MM.1S (cell line): Measurements from ENCODE around the gene TYW5.

Source experiments
- DNase-seq: peaks from one replicate; pipeline ENCODE4 v3.0.0-alpha.2; 2015
- H2AFZ ChIP-seq: fragments of 300-600 bp; sonication (generic); 2 replicates; pipeline ENCODE4 v1.6.0; 2016; ENCODE audit warnings: antibody characterized with exemption, low read length
- H3F3A ChIP-seq: fragments of 300-600 bp; sonication (generic); 2 replicates; pipeline ENCODE4 v1.6.1; 2016; ENCODE audit warnings: mild to moderate bottlenecking, antibody characterized with exemption, low read length, moderate library complexity, mixed read lengths; ENCODE audit not compliant: insufficient read depth
- H3K27ac ChIP-seq: fragments of 300-600 bp; sonication (generic); 2 replicates; pipeline ENCODE4 v1.5.1; 2016; ENCODE audit warnings: mild to moderate bottlenecking, low read length
- H3K27me3 ChIP-seq: fragments of 300-600 bp; sonication (generic); replicated peaks from 2 replicates; pipeline ENCODE4 v1.6.0; 2016; ENCODE audit warnings: low read length; ENCODE audit not compliant: insufficient read depth
- H3K36me3 ChIP-seq: fragments of 300-600 bp; sonication (generic); replicated peaks from 2 replicates; pipeline ENCODE4 v1.6.1; 2016; ENCODE audit warnings: mild to moderate bottlenecking, low read length, mixed read lengths; ENCODE audit not compliant: insufficient read depth
- H3K4me1 ChIP-seq: fragments of 300-600 bp; sonication (generic); 2 replicates; pipeline ENCODE4 v1.6.1; 2016; ENCODE audit warnings: low read length, mixed read lengths
- H3K4me2 ChIP-seq: fragments of 300-600 bp; sonication (generic); 2 replicates; pipeline ENCODE4 v1.6.0; 2016; ENCODE audit warnings: low read depth, low read length
- H3K4me3 ChIP-seq: fragments of 300-600 bp; sonication (generic); 2 replicates; pipeline ENCODE4 v1.5.1; 2016; ENCODE audit warnings: low read length, mixed read lengths
- H3K79me2 ChIP-seq: fragments of 300-600 bp; sonication (generic); 2 replicates; pipeline ENCODE4 v1.6.1; 2016; ENCODE audit warnings: mixed run types, low read length, mixed read lengths
- H3K9ac ChIP-seq: fragments of 300-600 bp; sonication (generic); 2 replicates; pipeline ENCODE4 v1.6.1; 2016; ENCODE audit warnings: low read length, mixed read lengths
- H3K9me2 ChIP-seq: fragments of 300-600 bp; sonication (generic); replicated peaks from 2 replicates; pipeline ENCODE4 v1.6.1; 2016; ENCODE audit warnings: mild to moderate bottlenecking, low read length, mixed read lengths; ENCODE audit not compliant: insufficient read depth
- H3K9me3 ChIP-seq: fragments of 300-600 bp; sonication (generic); replicated peaks from 2 replicates; pipeline ENCODE4 v1.6.1; 2016; ENCODE audit warnings: mild to moderate bottlenecking, low read length, mixed read lengths; ENCODE audit not compliant: insufficient read depth
- H4K20me1 ChIP-seq: fragments of 300-600 bp; sonication (generic); 2 replicates; pipeline ENCODE4 v1.6.1; 2016; ENCODE audit warnings: mild to moderate bottlenecking, low read length, moderate library complexity, mixed read lengths; ENCODE audit not compliant: insufficient read depth
- CTCF ChIP-seq: fragments of 300-600 bp; sonication (generic); IDR thresholded peaks from 2 replicates; pipeline ENCODE4 v1.5.1; 2016; ENCODE audit warnings: antibody characterized with exemption, low read length, mixed read lengths
- EZH2 ChIP-seq: fragments of 300-600 bp; sonication (generic); optimal IDR thresholded peaks from 2 replicates; pipeline ENCODE3; 2017; ENCODE audit warnings: low read depth, mild to moderate bottlenecking, antibody characterized with exemption, low read length, mixed read lengths
- EZH2phosphoT487 ChIP-seq: fragments of 300-600 bp; sonication (generic); IDR thresholded peaks from 2 replicates; pipeline ENCODE4 v1.6.1; 2018; ENCODE audit warnings: antibody characterized with exemption, low read length

The TYW5 gene

GRCh38 chr2:199966405-199966804 lies 11.1 kb upstream of the TYW5 start:
- no peaks in the 10 kb centered on the region for H3K79me2 ChIP-seq
- H3K9me2 ChIP-seq = no peaks in the 10 kb centered on the region
- H3K4me3 ChIP-seq = no peak overlapping the region
- no peak for DNase-seq
- no peak overlapping the region for H3K9ac ChIP-seq
- H3K27me3 ChIP-seq = no peaks in the 10 kb centered on the region
- no peak overlapping the region for H3K27ac ChIP-seq
- TF ChIP-seq EZH2phosphoT487 (no peak), EZH2 (no peak), CTCF (no peak)
- no peaks in the 10 kb centered on the region for H4K20me1 ChIP-seq
- H3K4me2 ChIP-seq = no peak overlapping the region
- no peak overlapping the region for H2AFZ ChIP-seq
- H3K36me3 ChIP-seq = peaks cover 12% of the 10 kb centered on the region; the same call in 1 of the 2 replicates
- H3K9me3 ChIP-seq = no peaks in the 10 kb centered on the region
- no peaks in the 10 kb centered on the region for H3F3A ChIP-seq
- no peaks in the 10 kb centered on the region for H3K4me1 ChIP-seq

- Histone ChIP-seq H3K9me3 (no peaks in the 10 kb centered on the region), H3F3A (no peaks in the 10 kb centered on the region), H3K36me3 (peaks cover 17% of the 10 kb centered on the region; the same call in 1 of the 2 replicates), H2AFZ (no peak overlapping the region), H3K27ac (no peak overlapping the region), H3K4me2 (no peak overlapping the region), H3K4me1 (no peaks in the 10 kb centered on the region), H3K9ac (no peak overlapping the region), H3K9me2 (no peaks in the 10 kb centered on the region), H4K20me1 (no peaks in the 10 kb centered on the region), H3K79me2 (peaks cover 18% of the 10 kb centered on the region), H3K4me3 (no peak overlapping the region), H3K27me3 (no peaks in the 10 kb centered on the region)
- TF ChIP-seq EZH2phosphoT487 (no peak), EZH2 (no peak), CTCF (no peak)
- no peak for DNase-seq
Observed at GRCh38 chr2:199962203-199962602, 6.9 kb upstream of the TYW5 start.

- H3K4me2 ChIP-seq = no peak overlapping the region
- TF ChIP-seq EZH2phosphoT487 (no peak), EZH2 (no peak), CTCF (no peak)
- no peak overlapping the region for H3K27ac ChIP-seq
- peaks cover 5% of the 10 kb centered on the region; the same call in 1 of the 2 replicates for H3K4me1 ChIP-seq
- no peak overlapping the region for H2AFZ ChIP-seq
- H3K9ac ChIP-seq = no peak overlapping the region
- no peaks in the 10 kb centered on the region for H4K20me1 ChIP-seq
- H3F3A ChIP-seq = no peaks in the 10 kb centered on the region
- H3K4me3 ChIP-seq = no peak overlapping the region
- peaks cover 59% of the 10 kb centered on the region for H3K79me2 ChIP-seq
- DNase-seq = no peak
- H3K36me3 ChIP-seq = peaks cover 13% of the 10 kb centered on the region; the same call in 1 of the 2 replicates
- no peaks in the 10 kb centered on the region for H3K9me3 ChIP-seq
- H3K27me3 ChIP-seq = no peaks in the 10 kb centered on the region
- H3K9me2 ChIP-seq = no peaks in the 10 kb centered on the region
Observed at GRCh38 chr2:199958014-199958413, 2.7 kb upstream of the TYW5 start.
